ENCODE data around the gene PBOV1.

DNA sequence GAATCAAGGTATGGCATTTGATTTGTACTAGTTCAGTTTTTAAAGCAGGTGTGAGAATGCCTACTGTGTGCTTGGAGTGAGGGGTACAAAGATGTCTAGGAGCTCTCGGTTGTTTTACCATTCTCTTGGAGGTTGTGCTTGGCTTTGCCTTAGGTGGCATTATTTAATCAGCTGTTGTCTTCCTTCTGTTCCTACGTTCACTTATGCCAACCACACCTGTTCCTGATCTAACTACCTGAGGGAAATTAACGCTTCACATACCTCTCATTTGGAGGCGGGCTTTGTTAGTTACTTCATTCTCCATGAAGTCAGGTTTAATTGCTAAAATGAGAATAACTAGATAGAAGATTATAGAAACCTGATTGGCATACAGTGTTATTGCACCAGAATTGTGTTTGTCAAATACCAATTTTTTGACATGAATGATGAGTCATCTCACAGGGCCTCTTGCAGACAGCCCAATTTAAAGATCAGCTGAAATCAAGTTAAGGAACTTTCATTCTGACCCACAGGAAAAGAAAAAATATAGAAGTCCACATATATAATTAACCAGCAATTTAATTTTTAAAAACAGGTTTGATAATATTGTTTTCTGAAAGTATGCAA, 24.8 kb upstream of the PBOV1 start:
- TF ChIP-seq, protein P1, sequence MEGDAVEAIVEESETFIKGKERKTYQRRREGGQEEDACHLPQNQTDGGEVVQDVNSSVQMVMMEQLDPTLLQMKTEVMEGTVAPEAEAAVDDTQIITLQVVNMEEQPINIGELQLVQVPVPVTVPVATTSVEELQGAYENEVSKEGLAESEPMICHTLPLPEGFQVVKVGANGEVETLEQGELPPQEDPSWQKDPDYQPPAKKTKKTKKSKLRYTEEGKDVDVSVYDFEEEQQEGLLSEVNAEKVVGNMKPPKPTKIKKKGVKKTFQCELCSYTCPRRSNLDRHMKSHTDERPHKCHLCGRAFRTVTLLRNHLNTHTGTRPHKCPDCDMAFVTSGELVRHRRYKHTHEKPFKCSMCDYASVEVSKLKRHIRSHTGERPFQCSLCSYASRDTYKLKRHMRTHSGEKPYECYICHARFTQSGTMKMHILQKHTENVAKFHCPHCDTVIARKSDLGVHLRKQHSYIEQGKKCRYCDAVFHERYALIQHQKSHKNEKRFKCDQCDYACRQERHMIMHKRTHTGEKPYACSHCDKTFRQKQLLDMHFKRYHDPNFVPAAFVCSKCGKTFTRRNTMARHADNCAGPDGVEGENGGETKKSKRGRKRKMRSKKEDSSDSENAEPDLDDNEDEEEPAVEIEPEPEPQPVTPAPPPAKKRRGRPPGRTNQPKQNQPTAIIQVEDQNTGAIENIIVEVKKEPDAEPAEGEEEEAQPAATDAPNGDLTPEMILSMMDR (IDR thresholded peaks at IDR 0.05): no peak
- no peak for TF ChIP-seq POLR2A (IDR thresholded peaks at IDR 0.05)
